GM19397 (cell line): ENCODE measurements around the gene GHR.
A peak's percentile ranks its signal among the peaks of the same experiment; 100 is the strongest.
"Not testable (repeated sequence)": the region's sequence is repeated elsewhere in the genome, so short reads cannot be mapped to it uniquely, and the experiment has no call there.

Source experiments
- ATAC-seq: cut with Tn5 transposase; IDR thresholded peaks from one replicate; pipeline ENCODE4 v1.9.1; 2021; ENCODE audit warnings: mild to moderate bottlenecking, moderate library complexity; ENCODE audit not compliant: unreplicated experiment

The GHR gene

DNA sequence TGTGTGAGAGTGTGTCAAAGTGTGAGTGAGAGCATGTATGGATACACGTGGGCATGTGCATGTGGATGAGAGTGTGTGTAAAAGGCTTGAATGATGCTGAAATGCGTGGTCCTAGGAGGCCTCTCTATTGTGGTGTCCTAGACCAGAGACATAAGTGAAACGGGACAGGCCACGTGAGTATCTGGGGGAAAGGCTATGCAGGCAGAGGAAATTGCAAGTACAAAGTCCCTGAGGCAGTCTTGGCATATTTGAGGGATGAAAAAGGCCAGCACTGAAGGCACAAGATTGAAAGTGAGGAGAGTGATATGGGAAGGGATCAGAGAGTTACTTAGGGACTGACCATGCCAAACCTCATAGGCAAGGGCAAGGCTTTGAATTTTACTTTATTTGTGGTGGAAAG, 266.2 kb downstream of the GHR start:
- ATAC-seq, result no peak

DNA sequence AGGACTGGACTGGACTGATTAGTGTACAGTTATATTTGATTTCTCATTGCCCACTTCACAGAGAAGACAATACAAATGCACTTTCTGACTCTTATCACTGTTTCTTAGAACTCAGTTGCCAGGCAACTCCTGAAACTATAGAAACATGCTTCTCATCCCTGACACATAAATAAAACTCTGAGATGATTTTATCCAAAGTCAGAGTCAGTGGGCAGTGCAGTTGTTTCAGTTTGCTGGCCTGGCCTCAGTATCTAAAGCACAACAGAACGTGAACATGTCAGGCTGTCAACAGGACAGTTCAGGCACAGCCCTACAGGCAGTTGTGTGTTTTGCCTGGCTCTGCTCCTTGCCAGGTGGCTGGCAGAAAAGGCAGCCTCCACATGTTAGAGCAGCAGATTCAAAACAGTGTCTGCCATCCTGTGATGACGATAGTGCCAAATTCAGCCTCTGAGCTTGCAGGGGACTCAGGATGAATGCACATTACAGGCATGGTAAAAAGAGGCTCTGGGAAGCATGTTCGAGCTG, 268.2 kb downstream of the GHR start:
- no peak for ATAC-seq

DNA sequence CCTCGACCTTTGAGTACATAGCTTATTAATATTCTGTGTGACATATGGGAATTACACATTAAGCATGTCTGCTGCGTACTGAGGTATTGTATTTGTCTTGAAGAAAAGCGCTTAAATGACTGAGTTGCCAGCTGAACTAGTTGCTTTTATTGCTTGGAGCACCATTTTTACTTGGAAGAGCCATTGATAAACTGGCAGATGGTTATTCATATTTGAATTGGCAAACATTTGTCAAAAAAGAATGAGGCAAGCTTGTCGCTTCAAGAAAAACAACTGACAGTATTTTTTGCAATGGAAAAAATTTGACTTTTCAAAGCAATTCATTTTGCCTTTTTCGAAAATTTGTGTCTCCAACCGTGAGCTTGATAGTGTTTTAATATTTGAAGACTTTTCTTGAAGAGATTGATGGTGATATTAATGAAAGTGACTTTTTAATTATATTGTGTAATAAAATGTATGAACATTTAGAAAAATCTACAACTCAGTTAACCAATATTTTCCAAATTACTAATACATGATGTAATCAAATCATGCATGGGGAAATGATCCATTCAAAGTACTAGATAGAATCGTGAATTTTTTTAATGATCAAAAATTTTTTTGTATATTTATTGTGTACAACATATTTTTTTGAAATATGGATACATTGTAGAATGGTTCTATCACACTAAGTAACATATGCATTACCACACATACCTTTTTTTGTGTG, 278.3 kb downstream of the GHR start:
- no peak for ATAC-seq

DNA sequence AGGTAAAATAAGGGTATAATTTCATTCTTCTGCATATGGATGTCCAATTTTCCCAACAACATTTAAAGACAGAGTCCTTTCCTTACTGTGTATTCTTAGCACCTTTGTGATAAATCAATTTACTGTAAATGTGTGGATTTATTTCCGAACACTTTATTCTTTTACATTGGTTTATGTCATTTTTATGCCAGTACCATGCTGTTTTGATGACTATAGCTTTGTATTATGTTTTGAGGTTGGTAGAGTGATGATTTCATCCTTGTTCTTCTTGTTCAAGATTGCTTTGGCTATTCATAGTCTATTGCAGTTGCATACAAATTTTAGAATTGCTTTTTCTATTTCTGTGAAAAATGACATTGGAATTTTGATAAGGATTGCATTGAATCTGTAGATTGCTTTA, 280.0 kb downstream of the GHR start:
- ATAC-seq, result no peak

DNA sequence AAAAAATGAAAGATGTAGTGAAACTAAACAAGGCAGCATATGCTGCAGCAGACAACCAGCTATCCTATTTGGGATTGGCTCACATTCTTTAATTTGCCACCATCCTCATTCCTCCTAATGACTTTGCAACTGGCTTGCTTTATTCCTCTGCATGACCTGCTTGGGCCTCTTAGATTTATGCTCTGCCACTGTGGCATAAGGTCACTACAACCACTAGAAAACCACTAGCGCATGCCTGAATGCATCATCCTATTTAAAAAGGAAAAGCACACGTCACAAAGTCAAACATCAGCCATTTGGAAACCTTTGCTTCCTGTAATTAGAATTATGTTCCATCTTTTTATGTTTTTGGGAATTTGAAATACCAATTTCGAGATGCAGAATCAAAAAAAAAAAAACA, 292.5 kb downstream of the GHR start:
- ATAC-seq, result no peak

DNA sequence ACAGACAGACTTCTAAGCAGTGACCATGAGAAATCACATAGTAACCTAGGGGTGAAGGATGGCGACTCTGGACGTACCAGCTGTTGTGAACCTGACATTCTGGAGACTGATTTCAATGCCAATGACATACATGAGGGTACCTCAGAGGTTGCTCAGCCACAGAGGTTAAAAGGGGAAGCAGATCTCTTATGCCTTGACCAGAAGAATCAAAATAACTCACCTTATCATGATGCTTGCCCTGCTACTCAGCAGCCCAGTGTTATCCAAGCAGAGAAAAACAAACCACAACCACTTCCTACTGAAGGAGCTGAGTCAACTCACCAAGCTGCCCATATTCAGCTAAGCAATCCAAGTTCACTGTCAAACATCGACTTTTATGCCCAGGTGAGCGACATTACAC, 295.4 kb downstream of the GHR start:
- peak; percentile 88 for ATAC-seq

DNA sequence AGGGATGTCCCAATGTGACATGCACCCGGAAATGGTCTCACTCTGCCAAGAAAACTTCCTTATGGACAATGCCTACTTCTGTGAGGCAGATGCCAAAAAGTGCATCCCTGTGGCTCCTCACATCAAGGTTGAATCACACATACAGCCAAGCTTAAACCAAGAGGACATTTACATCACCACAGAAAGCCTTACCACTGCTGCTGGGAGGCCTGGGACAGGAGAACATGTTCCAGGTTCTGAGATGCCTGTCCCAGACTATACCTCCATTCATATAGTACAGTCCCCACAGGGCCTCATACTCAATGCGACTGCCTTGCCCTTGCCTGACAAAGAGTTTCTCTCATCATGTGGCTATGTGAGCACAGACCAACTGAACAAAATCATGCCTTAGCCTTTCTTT, 295.8 kb downstream of the GHR start:
- ATAC-seq, result peak; percentile 14

DNA sequence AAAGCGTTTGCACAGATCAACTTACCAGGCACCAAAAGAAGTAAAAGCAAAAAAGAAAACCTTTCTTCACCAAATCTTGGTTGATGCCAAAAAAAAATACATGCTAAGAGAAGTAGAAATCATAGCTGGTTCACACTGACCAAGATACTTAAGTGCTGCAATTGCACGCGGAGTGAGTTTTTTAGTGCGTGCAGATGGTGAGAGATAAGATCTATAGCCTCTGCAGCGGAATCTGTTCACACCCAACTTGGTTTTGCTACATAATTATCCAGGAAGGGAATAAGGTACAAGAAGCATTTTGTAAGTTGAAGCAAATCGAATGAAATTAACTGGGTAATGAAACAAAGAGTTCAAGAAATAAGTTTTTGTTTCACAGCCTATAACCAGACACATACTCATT, 297.0 kb downstream of the GHR start:
- no peak for ATAC-seq

DNA sequence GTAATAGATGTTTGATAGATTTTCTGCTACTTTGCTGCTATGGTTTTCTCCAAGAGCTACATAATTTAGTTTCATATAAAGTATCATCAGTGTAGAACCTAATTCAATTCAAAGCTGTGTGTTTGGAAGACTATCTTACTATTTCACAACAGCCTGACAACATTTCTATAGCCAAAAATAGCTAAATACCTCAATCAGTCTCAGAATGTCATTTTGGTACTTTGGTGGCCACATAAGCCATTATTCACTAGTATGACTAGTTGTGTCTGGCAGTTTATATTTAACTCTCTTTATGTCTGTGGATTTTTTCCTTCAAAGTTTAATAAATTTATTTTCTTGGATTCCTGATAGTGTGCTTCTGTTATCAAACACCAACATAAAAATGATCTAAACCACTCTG, 298.2 kb downstream of the GHR start:
- no peak for ATAC-seq

DNA sequence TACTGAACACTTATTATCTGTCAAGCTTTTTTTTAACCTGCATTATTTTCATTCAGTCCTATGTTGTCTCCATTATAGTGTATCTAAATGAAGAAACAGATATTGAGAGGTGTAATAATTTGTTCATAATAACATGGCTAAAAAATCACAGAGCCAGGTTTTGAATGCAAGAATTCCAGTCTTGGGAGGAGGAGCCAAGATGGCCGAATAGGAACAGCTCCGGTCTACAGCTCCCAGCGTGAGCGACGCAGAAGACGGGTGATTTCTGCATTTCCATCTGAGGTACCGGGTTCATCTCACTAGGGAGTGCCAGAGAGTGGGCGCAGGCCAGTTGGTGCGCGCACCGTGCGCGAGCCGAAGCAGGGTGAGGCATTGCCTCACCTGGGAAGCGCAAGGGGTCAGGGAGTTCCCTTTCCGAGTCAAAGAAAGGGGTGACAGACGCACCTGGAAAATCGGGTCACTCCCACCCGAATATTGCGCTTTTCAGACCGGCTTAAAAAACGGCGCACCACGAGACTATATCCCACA, 311.4 kb downstream of the GHR start:
- ATAC-seq, result not testable (repeated sequence)

DNA sequence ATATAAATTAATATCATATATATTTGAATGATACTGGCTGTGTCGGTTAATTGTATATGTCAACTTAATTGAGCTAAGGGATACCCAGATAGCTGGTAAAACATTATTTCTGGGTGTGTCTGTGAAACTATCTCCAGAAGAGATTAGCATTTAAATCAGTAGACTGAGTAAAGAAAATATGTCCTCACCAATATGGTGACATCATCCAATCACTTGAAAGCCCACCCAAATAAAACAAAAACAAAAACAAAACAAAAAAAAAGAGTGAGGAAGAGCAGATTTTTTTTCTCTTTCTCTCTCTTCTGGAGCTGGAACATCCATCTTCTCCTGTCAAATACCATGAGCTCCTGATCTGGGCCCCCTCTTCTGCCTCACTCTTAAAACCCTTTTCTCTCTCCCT, 317.7 kb downstream of the GHR start:
- no peak for ATAC-seq

DNA sequence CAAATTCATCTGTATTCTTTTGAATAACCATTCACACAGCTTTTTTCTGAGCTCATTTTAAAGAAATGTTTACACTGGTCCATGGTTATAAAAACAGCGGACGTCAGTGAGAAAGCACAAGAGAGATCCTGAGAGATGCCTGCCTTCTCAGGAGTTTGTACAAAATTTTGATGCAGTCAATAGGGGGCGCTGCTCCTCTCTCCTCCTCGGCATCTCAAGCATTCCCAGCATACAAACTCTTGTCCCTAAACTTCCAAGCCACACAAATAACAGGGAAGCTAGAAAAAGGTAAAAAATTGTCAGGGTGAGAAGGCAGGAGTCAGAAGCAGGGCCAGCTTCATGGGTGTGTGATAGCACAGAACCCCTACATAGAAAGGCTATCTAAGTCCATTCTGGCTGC, 322.2 kb downstream of the GHR start:
- ATAC-seq, result no peak

DNA sequence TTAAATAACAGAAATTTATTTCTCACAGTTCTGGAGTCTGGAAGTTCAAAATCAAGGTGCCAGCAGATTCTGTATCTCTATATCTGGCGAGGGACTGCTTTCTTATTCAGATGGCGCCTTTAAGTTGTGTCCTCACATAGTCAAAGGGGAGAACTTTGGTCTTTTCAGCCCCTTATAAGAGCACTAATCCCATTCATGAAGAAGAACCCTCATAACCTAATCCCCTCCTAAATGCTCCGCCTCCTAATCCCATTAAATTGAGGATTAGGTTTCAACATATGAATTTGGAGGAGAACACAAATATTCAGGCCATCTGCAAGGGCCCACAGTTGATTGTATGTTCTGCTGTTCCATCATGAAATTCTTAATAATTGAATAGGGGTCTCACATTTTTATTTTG, 322.6 kb downstream of the GHR start:
- no peak for ATAC-seq

DNA sequence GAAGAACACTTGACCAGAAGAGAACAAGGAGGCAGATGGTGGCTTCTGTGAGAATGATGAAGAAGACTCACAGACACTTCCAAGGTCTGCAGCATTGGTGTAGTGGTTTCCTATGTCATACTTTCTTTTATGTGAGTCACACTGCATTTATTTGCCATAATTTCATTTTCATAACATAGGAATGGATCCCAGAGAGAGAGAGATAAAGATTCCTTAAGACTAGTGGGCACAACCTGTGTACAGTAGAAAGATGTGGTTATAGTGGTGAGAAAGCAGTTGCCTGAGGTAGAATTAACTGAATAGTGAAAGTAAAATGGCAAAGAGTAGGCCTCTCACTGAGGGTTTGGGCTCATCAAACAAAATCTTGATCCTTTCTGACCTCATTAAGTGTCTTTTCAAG, 325.8 kb downstream of the GHR start:
- no peak for ATAC-seq

DNA sequence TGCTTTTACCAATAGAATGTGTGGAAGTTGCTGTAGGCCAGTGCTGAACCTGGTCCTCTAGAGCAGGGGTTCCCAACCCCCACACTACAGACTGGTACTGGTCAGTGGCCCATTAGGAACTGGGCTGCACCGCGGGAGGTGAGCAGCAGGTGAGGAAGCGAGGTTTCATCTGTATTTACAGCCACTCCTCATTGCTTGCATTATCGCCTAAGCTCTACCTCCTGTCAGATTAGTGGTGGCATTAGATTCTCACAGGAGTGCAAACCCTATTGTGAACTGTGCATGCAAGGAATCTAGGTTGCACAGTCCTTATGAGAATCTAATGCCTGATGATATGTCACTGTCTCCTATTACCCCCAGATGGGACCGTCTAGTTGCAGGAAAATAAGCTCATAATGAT, 327.3 kb downstream of the GHR start:
- no peak for ATAC-seq

DNA sequence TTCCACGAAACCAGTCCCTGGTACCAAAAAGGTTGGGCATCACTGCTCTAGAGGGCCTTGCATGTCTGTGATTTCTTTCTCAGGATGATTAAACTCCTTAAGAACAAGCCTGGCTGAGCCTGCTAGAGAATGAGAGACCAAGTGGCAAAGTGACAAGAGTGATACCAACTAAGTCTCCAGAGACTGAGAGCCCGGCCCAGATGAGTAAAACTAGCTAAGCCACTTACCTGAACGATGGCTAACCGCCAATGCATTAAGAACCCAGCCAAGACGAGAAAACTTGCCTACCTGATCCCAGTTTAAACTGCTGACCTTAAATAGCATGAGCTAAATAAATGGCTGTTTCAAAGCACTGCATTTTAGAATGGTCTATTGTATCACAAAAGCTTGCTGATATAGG, 327.8 kb downstream of the GHR start:
- ATAC-seq, result no peak

DNA sequence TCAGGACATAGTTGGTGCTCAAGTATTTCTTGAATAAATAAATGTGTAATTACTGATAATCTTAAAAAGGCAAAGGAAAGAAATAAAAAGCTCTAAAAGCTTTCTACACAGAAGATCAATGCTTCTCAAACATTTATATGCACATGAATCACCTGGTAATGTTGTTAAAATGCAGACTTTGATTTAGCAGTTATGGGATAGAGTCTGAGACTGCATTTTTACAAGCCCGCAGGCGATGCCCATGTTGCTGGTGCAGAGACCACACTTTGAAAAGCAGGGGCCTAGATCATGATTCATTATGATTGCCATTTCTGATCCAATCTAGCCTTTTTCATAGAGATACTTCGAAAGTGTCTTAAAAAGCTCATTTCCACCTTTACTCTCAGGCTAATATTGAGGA, 329.9 kb downstream of the GHR start:
- ATAC-seq, result no peak

DNA sequence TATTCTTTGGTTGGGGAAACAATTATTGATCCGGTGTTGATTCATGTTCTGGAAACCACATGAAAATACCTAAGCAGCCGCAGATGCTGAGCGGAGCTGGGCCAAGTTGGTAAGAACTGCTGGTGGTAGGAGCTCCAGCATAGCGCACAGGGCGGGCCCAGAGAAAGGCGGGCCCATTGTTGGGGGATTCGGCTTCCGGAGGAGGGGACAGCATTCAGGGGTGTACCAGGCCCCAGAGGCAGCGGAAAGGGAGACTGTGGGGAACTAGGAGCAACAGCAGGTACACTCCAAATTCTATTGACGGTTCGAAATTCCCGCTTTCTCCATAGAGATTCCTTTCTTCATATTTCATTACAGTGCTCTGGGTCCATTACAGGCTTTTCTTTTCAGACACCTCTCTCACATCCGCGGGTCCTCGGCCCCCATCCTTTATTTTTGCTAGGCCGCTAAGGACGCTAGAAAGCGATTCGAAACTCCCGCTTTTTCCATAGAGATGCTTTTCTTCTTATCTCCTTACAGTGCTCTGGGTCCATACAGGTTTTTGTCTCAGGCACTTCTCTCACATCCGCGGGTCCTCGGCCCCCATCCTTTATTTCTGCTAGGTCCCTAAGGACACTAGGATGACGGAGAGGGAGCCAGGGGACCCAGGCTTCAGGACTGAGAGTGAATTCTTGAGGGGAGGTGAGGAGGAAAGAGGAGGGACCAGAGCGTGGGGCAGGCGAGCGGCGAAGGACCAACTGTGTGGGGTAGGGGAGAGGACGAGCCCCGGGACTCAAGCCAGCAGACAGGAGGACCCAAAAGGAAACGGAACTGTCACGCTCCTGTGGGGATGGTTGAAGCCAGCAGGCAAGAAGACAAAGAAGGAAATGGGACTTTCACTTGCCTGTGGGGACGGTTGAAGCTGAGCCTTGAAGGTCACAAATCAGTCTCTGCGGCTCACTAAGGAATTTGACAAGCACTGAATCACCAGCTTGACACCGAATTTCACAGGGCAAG, 333.7 kb downstream of the GHR start, which contains the start of gene CCDC152:
TSS of gene CCDC152 (plus strand) at position 213 of the 996 bp plus-strand sequence. CDS start 2,304 bp downstream, outside the sequence.
- ATAC-seq, result peak; percentile 89

DNA sequence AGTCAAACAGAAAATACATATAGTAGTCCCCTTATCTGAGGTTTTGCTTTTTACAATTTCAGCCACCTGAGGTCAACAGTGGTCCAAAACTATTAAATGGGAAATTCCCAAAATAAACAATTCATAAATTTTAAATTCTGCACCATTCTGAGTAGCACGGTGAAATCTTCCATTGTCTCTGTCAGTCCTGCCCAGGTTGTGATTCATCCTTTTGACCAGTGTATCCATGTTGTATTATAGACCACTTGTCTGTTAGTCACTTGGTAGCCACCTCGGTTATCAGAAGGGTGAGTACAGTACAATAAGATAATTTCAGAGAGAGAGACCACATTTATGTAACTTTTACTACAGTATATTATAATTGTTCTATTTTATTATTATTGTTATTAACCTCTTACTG, 336.2 kb downstream of the GHR start:
- no peak for ATAC-seq

DNA sequence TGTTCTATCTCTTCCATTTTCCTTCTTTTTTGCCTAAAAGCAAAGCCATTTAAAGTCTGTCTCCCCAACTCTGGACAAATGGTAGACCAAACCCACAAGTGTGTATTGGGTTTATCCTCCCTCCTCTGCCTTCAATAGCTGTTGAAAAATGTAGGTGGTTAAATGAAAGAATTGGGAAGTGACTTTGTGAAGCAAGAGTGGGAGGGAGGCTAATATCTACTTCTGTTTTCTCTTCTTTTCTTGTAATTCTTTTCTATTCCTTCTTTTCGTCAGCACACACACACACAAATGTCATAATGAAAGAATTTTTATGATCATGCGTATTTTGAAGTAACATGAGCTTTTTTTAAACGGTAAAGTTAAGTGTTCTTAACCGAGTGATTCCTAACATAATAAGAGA, 337.2 kb downstream of the GHR start:
- no peak for ATAC-seq

DNA sequence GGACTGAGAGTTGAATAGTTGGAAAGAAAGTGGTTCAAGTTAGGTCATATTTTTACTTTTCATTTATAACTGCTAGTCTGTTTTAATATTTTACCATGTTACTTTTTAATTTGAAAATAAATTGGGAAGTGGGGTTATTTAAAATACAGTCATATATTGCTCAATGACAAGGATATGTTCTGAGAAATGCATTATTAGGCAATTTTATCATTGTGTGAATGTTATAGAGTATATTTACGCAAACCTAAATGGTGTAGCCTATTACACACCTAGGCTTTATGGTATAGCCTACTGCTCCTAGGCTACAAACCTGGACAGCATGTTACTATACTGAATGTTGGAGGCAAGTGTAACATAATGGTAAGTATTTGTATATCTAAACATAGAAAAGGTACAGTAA, 338.6 kb downstream of the GHR start:
- ATAC-seq, result no peak
